Immature natural killer cell (primary cell): Measurements from ENCODE around the gene SMARCAL1. TPM values are rescaled to one million over a fixed set of nuclear protein-coding genes. Genes with fewer than 3 reads are reported as not detected.
A peak's percentile ranks its signal among the peaks of the same experiment; 100 is the strongest.

Experiments used
- DNase-seq, 3 donors: peaks; one replicate each; pipeline ENCODE4 v3.0.0; 2022; ENCODE audit warnings: mixed read lengths in 1 of 3
- H3K27ac Mint-ChIP-seq, 6 donors: one replicate each; pipeline ENCODE4 v1.8.0; 2020; ENCODE audit warnings: mixed read lengths in 6 of 6, mild to moderate bottlenecking in 5 of 6, inconsistent platforms in 4 of 6, moderate library complexity in 3 of 6
- H3K27me3 Mint-ChIP-seq, 3 donors: one replicate each; pipeline ENCODE4 v1.8.0; 2020 to 2021; ENCODE audit warnings: low read depth in 3 of 3, mild to moderate bottlenecking in 3 of 3, mixed read lengths in 3 of 3, moderate library complexity in 3 of 3, inconsistent platforms in 1 of 3
- H3K36me3 Mint-ChIP-seq, 3 donors: one replicate each; pipeline ENCODE4 v1.8.0; 2020; ENCODE audit warnings: mixed read lengths in 3 of 3, inconsistent platforms in 2 of 3, mild to moderate bottlenecking in 2 of 3
- H3K4me1 Mint-ChIP-seq, 2 donors: one replicate each; pipeline ENCODE4 v1.8.0; 2020; ENCODE audit warnings: inconsistent platforms in 2 of 2, mild to moderate bottlenecking in 2 of 2, mixed read lengths in 2 of 2, moderate library complexity in 1 of 2
- H3K4me3 Mint-ChIP-seq, 5 donors: one replicate each; pipeline ENCODE4 v1.8.0; 2020; ENCODE audit warnings: mild to moderate bottlenecking in 5 of 5, mixed read lengths in 5 of 5, inconsistent platforms in 3 of 5, moderate library complexity in 3 of 5
- H3K9me3 Mint-ChIP-seq, 6 donors: one replicate each; pipeline ENCODE4 v1.8.0; 2020; ENCODE audit warnings: mild to moderate bottlenecking in 6 of 6, mixed read lengths in 6 of 6, inconsistent platforms in 4 of 6, moderate library complexity in 3 of 6
- polyA plus RNA-seq, 3 donors: library from polyadenylated mRNA; unstranded; fragments of 300-500 nt; fragmentation: Illumina TruSeq; gene quantifications; one replicate each; pipeline ENCODE4 v1.2.3, GENCODE V29; 2021

The SMARCAL1 gene
- polyA plus RNA-seq, 3 donors from 2014 or later, result 15.1 to 34.6 (median 15.2) TPM

GRCh38 chr2:216450346-216450745, 38.1 kb downstream of the SMARCAL1 start:
- Mint-ChIP-seq H3K4me3 (no peak overlapping the region), H3K9me3 (no peaks in the 10 kb centered on the region), H3K36me3 (peaks cover 62 to 88% (median 73%) of the 10 kb centered on the region in 3 donors), H3K27me3 (peaks cover 0 to 5% (median 0%) of the 10 kb centered on the region in 3 donors), H3K27ac (no peak overlapping the region), H3K4me1 (no peaks in the 10 kb centered on the region)
- DNase-seq, result no peak

GRCh38 chr2:216450784-216451183, 38.5 kb downstream of the SMARCAL1 start:
- no peaks in the 10 kb centered on the region for H3K9me3 Mint-ChIP-seq
- H3K4me3 Mint-ChIP-seq, result no peak overlapping the region
- H3K27me3 Mint-ChIP-seq, result peaks cover 0 to 5% (median 0%) of the 10 kb centered on the region in 3 donors
- no peak overlapping the region for H3K27ac Mint-ChIP-seq
- H3K4me1 Mint-ChIP-seq, result no peaks in the 10 kb centered on the region
- peaks cover 62 to 88% (median 73%) of the 10 kb centered on the region in 3 donors for H3K36me3 Mint-ChIP-seq
- no peak for DNase-seq

GRCh38 chr2:216453955-216454614, 41.8 kb downstream of the SMARCAL1 start:
- Mint-ChIP-seq H3K36me3 (peaks cover 38 to 63% (median 60%) of the 10 kb centered on the region in 3 donors), H3K4me3 (no peak overlapping the region), H3K27ac (no peak overlapping the region)

DNA sequence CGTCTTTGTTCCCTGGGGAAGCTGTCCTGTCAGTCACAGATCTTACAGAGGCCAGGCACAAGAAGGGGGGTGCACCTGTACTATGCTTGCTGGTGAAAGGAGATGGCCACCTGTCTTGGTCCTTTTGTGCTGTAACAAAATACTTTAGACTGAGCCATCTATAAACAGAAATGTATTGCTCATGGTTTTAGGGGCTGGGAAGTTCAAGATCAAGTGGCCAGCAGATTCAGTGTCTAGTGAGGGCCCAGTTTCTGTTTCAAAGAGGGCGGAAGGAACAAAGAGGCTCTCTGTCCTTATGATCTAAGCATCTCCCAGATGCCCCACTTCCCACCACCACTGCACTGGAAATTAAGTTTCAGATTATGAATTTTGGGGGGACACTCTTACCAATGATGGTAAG, 50.9 kb downstream of the SMARCAL1 start:
- Mint-ChIP-seq H3K4me1 (peaks cover 0 to 3% of the 10 kb centered on the region in 2 donors), H3K4me3 (no peak overlapping the region), H3K36me3 (peaks cover 15 to 33% (median 18%) of the 10 kb centered on the region in 3 donors), H3K27me3 (no peaks in the 10 kb centered on the region), H3K9me3 (no peaks in the 10 kb centered on the region), H3K27ac (peak overlapping the region in 2 of 6 donors; percentile 12 to 35)
- DNase-seq, result no peak

More at GRCh38 chr2:216453955-216454614, 41.8 kb downstream of the SMARCAL1 start:
- Mint-ChIP-seq H3K27me3 (peaks cover 0 to 6% (median 0%) of the 10 kb centered on the region in 3 donors), H3K4me1 (peaks cover 0 to 1% of the 10 kb centered on the region in 2 donors), H3K9me3 (no peaks in the 10 kb centered on the region)
- no peak for DNase-seq

- Mint-ChIP-seq H3K36me3 (peaks cover 18 to 36% (median 22%) of the 10 kb centered on the region in 3 donors), H3K4me3 (no peak overlapping the region), H3K27ac (peak overlapping the region in 3 of 6 donors; percentile 22 to 71 (median 29)), H3K9me3 (no peaks in the 10 kb centered on the region), H3K27me3 (no peaks in the 10 kb centered on the region), H3K4me1 (peaks cover 0 to 2% of the 10 kb centered on the region in 2 donors)
- no peak for DNase-seq
These were observed 51.9 kb downstream of the SMARCAL1 start for GRCh38 chr2:216464104-216464720.

DNA sequence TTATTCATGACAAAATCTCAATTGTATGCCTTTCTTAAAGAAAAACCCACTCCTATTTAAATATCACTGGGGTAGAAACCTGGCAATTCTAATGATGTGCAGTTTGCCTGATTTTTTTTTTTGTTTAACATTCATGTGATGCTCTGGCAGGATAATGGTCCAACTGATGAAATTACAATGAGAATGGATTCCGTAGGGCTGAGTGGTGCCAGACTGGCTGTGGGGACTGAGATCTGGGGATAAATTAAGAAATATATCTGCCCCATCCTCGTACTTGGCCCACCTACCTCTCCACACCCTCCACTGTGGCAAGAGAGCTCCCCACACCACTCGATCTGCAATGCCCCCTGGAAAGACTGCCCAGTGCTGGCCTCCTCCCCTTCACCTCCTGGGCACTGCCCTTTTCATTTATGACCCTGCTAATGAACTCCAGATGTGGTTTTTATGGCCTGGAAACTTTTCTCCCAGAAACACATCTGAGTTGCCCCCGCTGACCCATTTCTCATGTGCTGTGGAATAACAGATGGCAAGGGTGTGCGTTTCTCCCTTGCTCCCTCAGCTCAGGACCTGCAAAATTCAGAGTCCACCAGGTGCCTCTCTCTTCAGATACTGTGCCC, 53.4 kb downstream of the SMARCAL1 start:
- Mint-ChIP-seq H3K27ac (peak overlapping the region in 1 of 6 donors; percentile 30), H3K9me3 (no peaks in the 10 kb centered on the region), H3K36me3 (peaks cover 26 to 41% (median 27%) of the 10 kb centered on the region in 3 donors), H3K27me3 (no peaks in the 10 kb centered on the region), H3K4me3 (no peak overlapping the region), H3K4me1 (no peaks in the 10 kb centered on the region)
- no peak for DNase-seq

DNA sequence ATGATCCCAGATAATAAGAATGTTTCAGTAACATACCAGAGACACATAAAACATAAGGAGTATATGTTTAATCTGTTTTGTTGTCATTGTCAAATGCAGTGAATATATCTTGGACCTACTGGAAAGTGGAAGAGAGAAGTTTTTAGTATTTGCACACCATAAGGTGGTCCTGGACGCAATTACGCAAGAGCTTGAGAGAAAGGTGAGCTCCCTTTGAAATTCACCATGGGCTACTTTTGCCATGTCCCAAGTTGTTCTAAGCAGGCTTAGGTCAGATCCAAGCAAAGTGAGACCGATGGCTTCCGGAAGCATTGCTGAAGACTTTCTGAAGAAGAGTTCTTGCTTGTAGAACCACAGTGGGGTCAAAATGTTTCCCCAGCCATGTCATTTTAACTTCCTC, 55.6 kb downstream of the SMARCAL1 start:
- Mint-ChIP-seq H3K27me3 (no peaks in the 10 kb centered on the region), H3K4me1 (no peaks in the 10 kb centered on the region), H3K36me3 (peaks cover 26 to 44% (median 30%) of the 10 kb centered on the region in 3 donors), H3K9me3 (no peaks in the 10 kb centered on the region), H3K4me3 (no peak overlapping the region), H3K27ac (peak overlapping the region in 1 of 6 donors; percentile 4)
- no peak for DNase-seq

- no peak overlapping the region for H3K27ac Mint-ChIP-seq
- H3K27me3 Mint-ChIP-seq, result no peaks in the 10 kb centered on the region
- H3K9me3 Mint-ChIP-seq, result no peaks in the 10 kb centered on the region
- H3K36me3 Mint-ChIP-seq, result peaks cover 21 to 31% (median 26%) of the 10 kb centered on the region in 3 donors
- no peak for DNase-seq
- no peak overlapping the region for H3K4me3 Mint-ChIP-seq
- peaks cover 0 to 1% of the 10 kb centered on the region in 2 donors for H3K4me1 Mint-ChIP-seq
These were observed 57.4 kb downstream of the SMARCAL1 start for GRCh38 chr2:216469661-216470060.

DNA sequence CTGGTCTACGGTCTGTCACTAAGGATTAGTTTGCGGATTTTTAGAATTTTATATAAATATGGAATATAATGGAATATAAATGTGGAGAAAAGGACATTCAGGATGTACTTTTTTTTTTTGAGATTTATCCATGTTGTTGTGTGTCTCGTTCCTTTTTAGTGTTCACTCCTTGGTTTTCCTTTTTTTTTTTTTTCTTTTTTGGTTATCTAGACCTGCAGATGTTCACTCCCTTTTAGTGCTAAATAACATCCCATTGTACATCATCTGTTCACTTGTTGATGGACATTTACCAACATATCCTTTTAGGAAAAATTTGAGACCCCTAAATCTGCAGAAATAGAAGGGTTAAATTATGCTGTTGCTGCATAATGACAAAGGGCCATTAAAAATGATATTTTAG, 60.9 kb downstream of the SMARCAL1 start:
- no peaks in the 10 kb centered on the region for H3K9me3 Mint-ChIP-seq
- H3K4me1 Mint-ChIP-seq, result peaks cover 8 to 12% of the 10 kb centered on the region in 2 donors
- no peak overlapping the region for H3K4me3 Mint-ChIP-seq
- no peak for DNase-seq
- peaks cover 11 to 26% (median 23%) of the 10 kb centered on the region in 3 donors for H3K36me3 Mint-ChIP-seq
- H3K27me3 Mint-ChIP-seq, result no peaks in the 10 kb centered on the region
- no peak overlapping the region for H3K27ac Mint-ChIP-seq

DNA sequence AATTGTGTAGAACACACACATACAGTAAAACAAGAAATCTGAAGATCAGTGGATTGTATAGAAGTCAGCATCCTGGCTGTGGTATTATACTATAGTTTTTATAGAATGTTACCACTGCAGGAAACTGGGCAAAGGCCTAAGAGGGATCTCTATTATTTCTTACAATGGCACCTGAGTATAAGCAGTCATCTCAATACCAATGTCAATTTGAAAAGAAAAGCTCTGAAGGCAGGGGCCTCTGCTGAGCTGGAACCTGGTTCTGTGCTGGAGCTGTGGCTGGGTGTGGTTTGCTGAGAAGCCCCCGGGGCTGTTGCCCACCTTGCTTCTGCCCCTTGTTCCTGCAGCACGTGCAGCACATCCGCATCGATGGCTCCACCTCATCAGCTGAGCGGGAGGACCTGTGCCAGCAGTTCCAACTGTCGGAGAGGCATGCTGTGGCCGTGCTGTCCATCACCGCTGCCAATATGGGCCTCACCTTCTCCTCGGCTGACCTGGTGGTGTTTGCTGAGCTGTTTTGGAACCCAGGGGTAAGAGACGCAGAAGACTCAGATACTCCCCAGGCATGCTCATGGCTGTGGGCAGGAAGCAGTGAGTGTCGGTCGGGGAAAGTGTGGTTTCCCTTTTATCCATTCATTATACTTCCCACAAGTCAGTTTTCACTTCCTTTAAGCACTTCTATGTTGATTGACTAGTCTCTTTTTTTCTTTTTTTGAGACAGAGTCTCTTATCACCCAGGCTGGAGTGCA, 62.8 kb downstream of the SMARCAL1 start:
- no peak for DNase-seq
- Mint-ChIP-seq H3K4me3 (peak overlapping the region in 3 of 5 donors; percentile 14 to 47 (median 35)), H3K27me3 (no peaks in the 10 kb centered on the region), H3K27ac (peak overlapping the region in 3 of 6 donors; percentile 24 to 49 (median 48)), H3K9me3 (no peaks in the 10 kb centered on the region), H3K36me3 (peaks cover 9 to 26% (median 17%) of the 10 kb centered on the region in 3 donors), H3K4me1 (peaks cover 8 to 12% of the 10 kb centered on the region in 2 donors)

DNA sequence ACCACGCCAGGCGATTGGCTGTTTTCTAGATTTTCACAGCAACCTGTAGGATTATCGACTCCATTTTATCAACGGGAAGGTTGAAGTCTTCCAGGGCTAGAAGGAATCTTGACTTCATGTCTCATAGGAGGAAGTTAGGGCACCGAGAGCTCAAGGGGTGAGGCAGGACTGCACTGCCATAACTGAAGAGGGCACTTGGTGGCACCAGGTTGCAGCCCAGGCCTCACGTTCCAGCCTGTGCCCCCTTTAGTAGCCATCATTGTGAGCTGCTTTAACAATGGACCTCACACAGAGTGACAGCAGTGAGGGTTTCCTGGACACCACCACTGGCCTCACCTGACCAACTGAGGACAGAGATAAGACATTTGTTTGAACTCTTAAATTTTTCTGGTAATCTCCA, 63.5 kb downstream of the SMARCAL1 start:
- Mint-ChIP-seq H3K27ac (peak overlapping the region in 1 of 6 donors; percentile 48), H3K27me3 (no peaks in the 10 kb centered on the region), H3K4me1 (peaks cover 8 to 12% of the 10 kb centered on the region in 2 donors), H3K4me3 (peak overlapping the region in 1 of 5 donors; percentile 47), H3K9me3 (no peaks in the 10 kb centered on the region), H3K36me3 (peaks cover 13 to 32% (median 22%) of the 10 kb centered on the region in 3 donors)
- DNase-seq, result no peak

DNA sequence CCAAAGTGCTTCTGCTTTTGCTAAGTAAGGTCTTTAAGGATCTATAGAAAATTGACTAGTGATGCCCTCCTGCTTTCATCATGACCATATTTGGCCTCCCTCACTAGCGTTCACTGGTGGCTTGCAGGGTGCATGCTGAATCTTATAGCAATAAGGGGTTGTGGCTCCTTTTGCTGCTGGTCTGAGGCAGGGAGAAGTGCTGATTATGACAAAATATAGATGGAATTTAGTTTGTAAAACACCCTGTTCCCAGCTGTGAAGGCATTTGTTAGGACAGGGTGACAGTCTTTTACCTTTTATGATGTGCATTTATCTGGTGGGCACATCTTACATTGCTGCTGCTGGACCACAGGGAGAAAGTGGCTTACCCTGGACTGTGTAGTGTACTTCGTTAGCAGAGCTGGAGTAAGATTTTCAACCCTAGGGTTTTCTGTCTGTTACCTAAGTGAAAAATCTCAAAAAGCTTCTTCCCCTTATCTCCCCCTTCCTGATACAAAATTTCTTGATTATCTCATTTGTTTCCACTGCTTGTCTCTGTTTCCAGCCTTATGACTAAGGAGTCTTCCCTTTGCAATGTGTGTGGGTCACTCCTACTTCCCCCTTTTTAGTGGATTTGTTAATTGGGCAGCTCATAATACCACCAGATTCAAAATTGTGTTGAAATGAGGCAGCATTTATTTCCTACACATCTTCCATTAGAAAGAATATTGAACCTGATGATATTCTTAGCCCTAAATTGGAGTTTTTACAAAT, 65.2 kb downstream of the SMARCAL1 start:
- Mint-ChIP-seq H3K9me3 (no peaks in the 10 kb centered on the region), H3K27ac (no peak overlapping the region), H3K4me3 (no peak overlapping the region), H3K4me1 (peaks cover 8 to 12% of the 10 kb centered on the region in 2 donors), H3K36me3 (peaks cover 20 to 36% (median 25%) of the 10 kb centered on the region in 3 donors), H3K27me3 (peaks cover 0 to 1% (median 0%) of the 10 kb centered on the region in 3 donors)
- no peak for DNase-seq

GRCh38 chr2:216478151-216478550, 65.9 kb downstream of the SMARCAL1 start:
- no peak for DNase-seq
- H3K9me3 Mint-ChIP-seq, result no peaks in the 10 kb centered on the region
- no peak overlapping the region for H3K27ac Mint-ChIP-seq
- peaks cover 8 to 12% of the 10 kb centered on the region in 2 donors for H3K4me1 Mint-ChIP-seq
- H3K4me3 Mint-ChIP-seq, result no peak overlapping the region
- H3K36me3 Mint-ChIP-seq, result peaks cover 23 to 42% (median 27%) of the 10 kb centered on the region in 3 donors
- peaks cover 0 to 1% (median 0%) of the 10 kb centered on the region in 3 donors for H3K27me3 Mint-ChIP-seq
